HG02884 (cell line): Measurements from ENCODE around the gene TBC1D3B.
"Not testable (repeated sequence)": the region's sequence is repeated elsewhere in the genome, so short reads cannot be mapped to it uniquely, and the experiment has no call there.

ENCODE experiments used
- ATAC-seq: cut with Tn5 transposase; IDR thresholded peaks from one replicate; pipeline ENCODE4 v1.9.1; 2021; ENCODE audit warnings: mild to moderate bottlenecking, moderate library complexity; ENCODE audit not compliant: unreplicated experiment

Gene TBC1D3B

DNA sequence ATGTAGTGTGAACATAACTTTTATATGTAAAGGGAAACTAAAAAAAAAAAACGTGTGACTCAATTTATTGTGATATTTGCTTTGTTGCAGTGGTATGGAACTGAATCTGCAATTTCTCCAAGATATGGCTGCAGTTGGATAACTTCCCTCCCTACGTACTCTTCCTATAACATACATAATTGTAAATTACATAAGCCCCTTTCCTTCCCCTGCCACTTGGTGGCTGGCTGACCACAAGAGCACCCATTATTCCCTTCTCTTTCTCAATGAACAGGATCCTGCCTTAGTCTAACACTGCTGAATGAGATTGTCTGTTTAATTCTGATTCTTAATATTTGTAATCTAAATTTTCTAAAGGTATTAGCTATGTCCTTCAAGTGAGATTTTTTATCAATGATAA, 45.0 kb downstream of the TBC1D3B start:
- ATAC-seq, result no peak

DNA sequence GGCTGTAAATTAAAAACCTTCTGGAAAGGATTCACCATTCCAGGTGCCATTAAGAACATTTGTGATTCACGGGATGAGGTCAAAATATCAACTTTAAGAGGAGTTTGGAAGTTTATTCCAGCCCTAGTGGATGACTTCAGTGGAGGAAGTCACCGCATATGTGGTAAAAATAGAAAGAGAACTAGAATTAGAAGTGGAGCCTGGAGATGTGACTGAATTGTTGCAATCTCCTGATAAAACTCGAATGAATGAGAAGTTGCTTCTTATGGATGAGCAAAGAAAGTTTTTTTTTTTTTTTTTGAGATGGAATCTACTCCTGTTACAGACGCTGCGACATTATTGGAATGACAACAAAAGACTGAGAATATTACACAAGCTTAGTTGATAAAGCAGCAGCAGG, 46.1 kb downstream of the TBC1D3B start:
- ATAC-seq, result no peak

DNA sequence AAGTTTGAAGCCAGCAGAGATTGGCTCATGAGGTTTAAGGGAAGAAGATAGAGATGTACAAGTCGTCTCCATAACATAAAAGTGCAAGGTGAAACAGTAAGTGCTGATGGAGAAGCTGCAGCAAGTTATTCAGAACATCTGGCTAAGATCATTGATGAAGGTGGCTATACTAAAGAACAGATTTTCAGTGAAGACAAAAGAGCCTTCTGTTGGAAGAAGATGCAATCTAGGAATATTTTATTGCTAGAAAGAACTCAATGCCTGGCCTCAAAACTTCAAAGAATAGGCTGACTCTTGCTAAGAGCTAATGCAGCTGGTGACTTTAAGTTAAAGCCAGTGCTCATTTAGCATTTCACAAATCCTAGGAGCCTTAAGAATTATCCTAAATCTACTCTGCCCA, 46.8 kb downstream of the TBC1D3B start:
- no peak for ATAC-seq

DNA sequence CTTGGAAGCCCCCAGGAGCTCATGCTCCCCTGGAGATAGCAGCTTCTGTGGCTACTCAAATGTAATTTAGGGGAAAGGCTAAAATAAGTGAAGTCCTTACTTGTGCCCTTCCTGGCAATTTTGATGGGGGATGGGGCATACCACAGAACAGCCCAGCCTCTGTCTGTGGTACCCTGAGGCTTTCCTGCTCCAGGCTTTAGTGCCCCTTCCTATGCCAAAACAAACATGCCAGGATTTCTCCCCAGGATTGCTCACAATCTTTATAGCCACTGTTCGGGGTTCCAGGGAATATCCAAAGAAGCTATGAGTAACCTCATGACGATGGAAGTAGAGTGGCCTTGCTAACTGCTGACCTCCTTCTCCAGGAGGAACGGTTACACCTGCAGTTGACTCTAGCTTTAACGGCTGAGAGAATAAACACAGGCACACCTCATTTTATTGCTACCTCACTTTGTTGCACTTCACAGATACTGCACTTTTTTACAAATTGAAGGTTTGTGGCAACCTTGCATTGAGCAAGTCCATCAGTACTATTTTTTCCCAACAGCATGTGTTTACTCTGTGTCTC, 47.9 kb downstream of the TBC1D3B start:
- no peak for ATAC-seq

DNA sequence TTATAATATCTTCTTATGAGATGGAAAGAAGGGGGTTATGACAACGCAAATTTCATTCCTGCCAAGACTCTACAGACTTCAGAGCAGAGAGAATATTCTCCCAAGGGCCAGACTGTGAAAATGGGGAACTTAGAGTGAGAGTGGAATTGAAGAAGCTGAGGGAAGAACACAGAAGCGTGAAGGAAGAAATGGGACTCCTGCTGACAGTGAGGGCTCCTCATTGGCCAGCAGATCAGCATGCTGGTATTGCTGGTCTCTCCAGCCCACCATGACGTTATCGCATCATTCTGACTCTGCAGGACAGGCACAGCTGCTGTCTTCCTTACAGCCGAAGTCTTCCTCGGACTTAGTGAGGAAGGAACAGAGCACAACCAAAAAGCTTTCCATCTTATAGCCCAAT, 48.5 kb downstream of the TBC1D3B start:
- ATAC-seq, result no peak

DNA sequence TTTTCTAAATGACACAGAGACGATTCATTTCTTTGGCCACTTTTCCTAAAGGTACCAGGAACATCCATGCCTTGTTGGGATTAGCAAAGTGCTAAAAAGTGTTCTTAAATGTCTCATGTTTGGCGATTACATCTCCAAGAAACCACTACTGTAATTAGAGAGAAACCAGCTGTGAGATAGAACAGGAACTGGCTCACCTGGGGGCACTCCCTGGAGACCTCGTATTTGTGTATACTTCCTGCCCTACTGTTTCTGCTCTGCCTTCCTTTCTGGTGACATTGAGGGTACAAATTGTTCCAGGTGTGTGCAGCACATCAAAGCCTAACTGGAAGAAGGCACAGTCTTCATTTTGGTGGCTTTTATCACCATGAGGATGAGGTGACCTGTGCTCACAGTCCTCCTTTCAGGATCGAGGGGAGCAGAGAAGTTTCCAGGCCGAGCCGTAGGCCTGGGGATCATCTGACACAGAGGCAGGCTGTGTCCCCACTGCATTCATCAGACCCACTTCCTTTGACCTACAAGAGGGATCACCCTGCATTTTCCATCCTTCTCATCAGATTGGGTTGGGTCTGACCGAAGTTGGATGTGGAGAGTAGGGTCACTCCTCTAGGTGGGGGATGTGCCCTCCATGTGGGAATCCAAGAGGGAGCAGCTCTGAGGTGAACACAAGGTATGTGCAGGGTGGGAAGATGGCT, 49.1 kb downstream of the TBC1D3B start:
- no peak for ATAC-seq

DNA sequence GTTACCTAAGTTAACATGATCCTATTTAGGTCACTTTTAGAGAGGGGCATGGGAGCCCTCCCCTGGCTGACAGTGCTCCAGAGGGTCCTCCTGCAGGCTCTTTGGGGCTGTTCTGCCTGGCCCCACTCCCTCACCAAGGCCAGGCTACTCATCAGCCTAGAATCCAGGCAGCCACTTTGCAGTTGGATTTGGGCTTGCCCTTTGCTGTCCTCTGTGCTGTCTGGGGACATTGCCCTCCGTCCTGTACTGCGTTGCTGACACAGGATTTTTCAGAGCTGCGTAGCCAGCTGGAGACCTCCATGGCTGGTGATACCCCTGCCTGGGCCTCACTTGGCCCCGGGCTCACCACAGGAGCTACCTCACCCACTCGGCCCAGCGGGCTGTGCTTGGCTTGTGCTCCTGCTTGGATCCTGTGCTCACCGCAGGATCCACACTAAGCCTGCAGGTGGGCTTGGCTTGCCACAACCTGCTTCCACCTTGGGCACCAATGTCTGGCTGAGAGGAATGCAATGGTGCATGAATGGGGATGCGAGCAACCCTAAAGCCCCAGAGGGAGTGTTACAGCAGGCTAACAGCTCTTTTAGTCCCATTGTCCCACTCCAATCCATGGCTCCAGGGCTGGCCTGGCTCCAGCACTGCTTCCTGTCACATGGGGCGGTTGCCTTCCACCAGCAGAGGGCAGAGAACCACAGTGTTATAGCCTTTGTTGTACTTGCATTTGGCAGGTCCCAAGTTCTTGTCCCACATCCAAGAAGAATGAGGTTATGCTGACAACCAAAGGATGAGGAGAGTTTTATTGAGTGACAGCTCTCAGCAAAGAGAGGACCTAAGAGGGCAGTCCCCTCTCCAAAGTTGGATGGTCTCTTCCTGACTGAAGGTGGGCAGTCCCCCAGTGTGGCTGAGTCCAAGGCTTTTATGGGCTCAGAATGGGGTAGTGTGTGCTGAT, 51.3 kb downstream of the TBC1D3B start:
- no peak for ATAC-seq

DNA sequence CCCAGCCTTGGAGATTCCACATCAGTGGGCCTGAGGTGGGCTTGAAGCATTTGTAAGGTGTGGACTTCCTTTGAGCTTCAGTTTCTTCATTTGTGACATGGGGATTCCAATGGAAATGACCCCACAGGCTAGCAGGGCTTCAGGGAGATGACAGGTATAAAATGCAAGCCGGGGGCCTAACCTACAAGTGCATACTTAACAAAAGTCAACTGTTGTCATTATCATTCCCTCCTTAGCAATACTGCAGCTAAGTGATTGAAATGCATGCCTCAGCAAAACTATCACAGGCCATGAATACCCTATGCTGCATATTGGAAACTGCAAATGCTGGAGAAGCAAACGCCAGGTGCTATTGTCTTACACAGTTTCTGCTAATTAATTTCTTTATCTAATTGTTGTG, 53.0 kb downstream of the TBC1D3B start:
- no peak for ATAC-seq

DNA sequence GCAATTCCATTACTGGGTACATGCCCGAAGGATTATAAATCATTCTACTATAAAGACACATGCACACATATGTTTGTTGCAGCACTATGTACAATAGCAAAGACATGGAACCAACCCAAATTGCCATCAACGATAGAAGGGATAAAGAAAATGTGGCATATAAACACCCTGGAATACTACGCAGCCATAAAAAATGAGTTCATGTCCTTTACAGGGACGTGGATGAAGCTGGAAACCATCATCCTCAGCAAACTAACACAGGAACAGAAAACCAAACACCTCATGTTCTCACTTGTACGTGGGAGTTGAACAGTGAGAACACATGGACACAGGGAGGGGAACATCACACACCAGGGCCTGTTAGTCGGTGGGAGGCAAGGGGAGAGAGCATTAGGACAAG, 55.3 kb downstream of the TBC1D3B start:
- not testable (repeated sequence) for ATAC-seq

DNA sequence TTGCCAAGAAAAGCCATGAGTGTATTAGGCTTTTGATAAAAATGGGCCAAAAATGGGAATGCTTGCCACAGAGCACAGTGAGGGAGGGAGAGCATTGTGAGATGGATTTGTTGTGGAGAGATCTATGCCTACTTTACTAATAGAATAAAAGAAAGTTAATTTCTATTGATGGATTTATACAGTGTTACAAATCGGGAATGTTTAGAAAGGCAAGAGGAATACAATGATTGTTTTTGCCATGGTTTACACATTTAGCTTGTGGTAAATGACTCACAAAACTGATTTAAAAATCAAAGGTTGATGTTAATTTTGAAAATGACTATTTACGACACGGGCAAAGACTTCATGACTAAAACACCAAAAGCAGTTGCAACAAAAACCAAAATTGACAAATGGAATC, 56.2 kb downstream of the TBC1D3B start:
- no peak for ATAC-seq

DNA sequence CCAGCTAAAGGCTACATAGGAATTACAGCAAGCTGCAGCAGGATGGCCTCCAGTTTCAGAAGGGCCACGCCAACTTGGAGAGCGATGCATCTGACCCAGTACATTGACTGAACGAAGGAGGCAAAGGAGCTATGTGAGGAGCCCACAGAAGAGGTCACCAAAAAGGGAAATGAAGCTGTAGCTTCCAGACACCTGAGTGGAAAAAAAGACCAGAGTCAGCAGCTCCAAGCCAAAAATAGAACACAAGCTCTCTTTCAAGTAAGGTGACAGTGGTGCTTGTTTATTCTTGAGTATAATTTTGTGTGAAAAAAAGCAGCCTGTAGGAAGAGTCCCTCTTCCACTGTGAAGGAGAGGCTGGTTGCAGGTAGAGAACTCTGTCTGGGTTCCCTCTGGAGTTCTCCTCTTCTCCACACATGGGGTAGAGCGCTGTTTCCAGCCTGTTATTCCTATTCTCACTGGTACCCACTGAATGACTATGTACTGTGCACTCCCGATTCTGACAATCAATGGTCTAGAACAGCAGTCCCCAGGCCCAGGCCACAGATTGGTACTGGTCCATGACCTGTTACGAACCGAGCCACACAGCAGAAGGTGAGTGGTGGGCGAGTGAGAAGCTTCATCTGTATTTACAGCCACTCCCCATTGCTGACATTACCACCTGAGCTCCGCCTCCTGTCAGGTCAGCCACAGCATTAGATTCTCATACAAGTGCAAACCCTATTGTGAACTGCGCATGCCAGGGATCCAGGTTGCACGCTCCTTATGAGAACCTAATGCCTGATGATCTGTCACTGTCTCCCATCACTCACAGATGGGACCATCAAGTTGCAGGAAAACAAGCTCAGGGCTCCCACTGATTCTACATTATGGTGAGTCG, 57.7 kb downstream of the TBC1D3B start:
- no peak for ATAC-seq

DNA sequence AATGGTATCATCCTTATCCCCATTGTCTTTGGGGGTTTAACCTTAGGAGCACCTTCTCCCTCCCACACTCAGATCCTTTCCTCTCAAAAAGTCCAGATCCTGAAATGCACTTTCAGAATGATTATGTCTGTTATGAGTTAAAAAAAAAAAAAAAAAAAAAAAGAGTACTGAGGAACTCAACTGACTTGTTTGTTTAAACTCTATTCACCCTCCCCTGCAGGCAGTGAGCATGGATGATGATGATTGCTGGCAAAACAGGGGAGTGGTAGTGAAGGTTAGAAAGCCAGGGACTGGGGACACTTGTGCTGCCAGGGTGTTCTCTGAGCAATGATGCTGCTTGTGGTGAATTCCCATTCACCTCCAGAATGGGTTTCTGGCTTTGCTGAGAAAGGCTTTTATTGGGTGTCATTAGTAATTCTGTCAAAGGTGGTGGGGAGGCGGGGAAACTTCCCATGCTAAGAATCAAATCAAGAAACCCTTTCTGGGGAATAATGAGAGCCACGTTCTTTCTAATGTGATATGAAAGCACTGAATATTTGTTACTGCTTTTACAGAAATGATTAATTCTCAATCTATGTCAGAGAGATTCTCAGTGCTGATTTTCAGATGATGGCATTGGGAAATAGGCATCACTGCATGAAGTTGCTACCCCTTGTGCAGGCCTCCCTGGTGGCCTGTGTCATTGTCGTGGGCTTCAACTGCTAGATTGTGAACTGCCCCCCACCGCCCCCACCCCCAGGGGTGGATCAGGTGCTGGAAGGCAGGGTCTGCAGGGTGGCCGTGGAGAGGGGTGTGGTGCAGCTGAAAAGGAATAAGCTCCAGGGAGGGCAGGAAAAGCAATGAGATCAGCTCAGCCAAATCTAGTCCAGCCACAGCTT, 58.7 kb downstream of the TBC1D3B start:
- ATAC-seq, result no peak
